K562 (cell line): Measurements from ENCODE around the gene INSM1. TPM values are rescaled to one million over a fixed set of nuclear protein-coding genes. Genes with fewer than 3 reads are reported as not detected.

ENCODE experiments used
- ATAC-seq: fragments of 200-7000 bp; cut with Tn5 transposase; 3 replicates; pipeline ENCODE4 v1.9.1; 2020; ENCODE audit warnings: moderate library complexity
- BruUV-seq: library from RNA; stranded (reverse); fragments of 400-500 nt; replicated peaks from 2 replicates; lab custom pipeline; 2021; lab: Mats Ljungman, UMichigan
- CTCF ChIA-PET: fragments of 300-600 bp; formaldehyde crosslinking; extraction: SDS; loops from one replicate; lab custom pipeline; 2021; ENCODE audit warnings: low intra/inter-chr PET ratio; lab: Yijun Ruan, JAX
- POLR2A ChIA-PET: fragments of 300-600, 350-650 bp; sonication (Branson Sonifier 250); formaldehyde crosslinking; extraction: SDS; loops from one replicate; lab custom pipeline; 2021; ENCODE audit warnings: antibody characterized with exemption, inconsistent platforms; lab: Yijun Ruan, JAX
- DNase-seq, 4 experiments: peaks; one replicate each; pipeline versions ENCODE4 v3.0.0 to v3.0.0-alpha.2; 2011 to 2018; ENCODE audit warnings: low spot score in 3 of 4, mixed read lengths in 3 of 4; ENCODE audit errors: extremely low read depth in 1 of 4
- FAIRE-seq: peaks from 2 replicates; lab custom pipeline; 2011; peaks lifted over from hg19 to GRCh38; lab: Jason Lieb, UNC
- H2AFZ ChIP-seq: 2 replicates; pipeline ENCODE4 v1.6.0; 2011; ENCODE audit warnings: low read depth, low read length, control low read depth, inconsistent platforms
- H3K27ac ChIP-seq: fragments of 200-600 bp; 3 replicates; pipeline ENCODE4 v1.8.0; 2011; ENCODE audit warnings: low read depth, mild to moderate bottlenecking, control low read depth, inconsistent platforms, low read length, moderate library complexity, mixed read lengths; ENCODE audit errors: extremely low read depth
- H3K27me3 ChIP-seq, 2 experiments: fragments of 300-600 bp in 1 of 2; 2 replicates in 1 of 2; 3 replicates in 1 of 2; pipeline versions ENCODE4 v1.6.0 to v1.8.0; 2011; ENCODE audit warnings: inconsistent platforms in 2 of 2, low read length in 2 of 2, mild to moderate bottlenecking in 1 of 2, mixed read lengths in 1 of 2, moderate library complexity in 1 of 2; ENCODE audit not compliant: control insufficient read depth in 2 of 2, insufficient read depth in 2 of 2
- H3K36me3 ChIP-seq: fragments of 300-600 bp; 3 replicates; pipeline ENCODE4 v1.8.0; 2011; ENCODE audit warnings: mild to moderate bottlenecking, low read length, inconsistent platforms; ENCODE audit not compliant: control insufficient read depth, insufficient read depth
- H3K4me1 ChIP-seq, 2 experiments: fragments of 200-600 bp in 1 of 2; replicated peaks in 1 of 2; 2 replicates in 1 of 2; 3 replicates in 1 of 2; pipeline versions ENCODE4 v1.5.1 to v1.8.0; 2011; ENCODE audit warnings: inconsistent platforms in 2 of 2, low read length in 2 of 2, mild to moderate bottlenecking in 1 of 2, mixed read lengths in 1 of 2, moderate library complexity in 1 of 2; ENCODE audit not compliant: control insufficient read depth in 2 of 2, insufficient read depth in 2 of 2
- H3K4me2 ChIP-seq: 2 replicates; pipeline ENCODE4 v1.6.1; 2011; ENCODE audit warnings: low read length, control low read depth, inconsistent platforms, mixed read lengths; ENCODE audit not compliant: insufficient read depth
- H3K4me3 ChIP-seq: fragments of 200-600 bp; sonication (generic), shearing (Covaris generic); 2 replicates; pipeline ENCODE4 v1.5.1; 2016; ENCODE audit warnings: control low read depth, inconsistent platforms
- H3K79me2 ChIP-seq: fragments of 200-600 bp; 3 replicates; pipeline ENCODE4 v1.8.0; 2011; ENCODE audit warnings: low read length, inconsistent platforms; ENCODE audit not compliant: control insufficient read depth, insufficient read depth
- H3K9ac ChIP-seq, 2 experiments: 2 replicates each; pipeline versions ENCODE4 v1.6.0 to v1.6.1; 2011; ENCODE audit warnings: low read depth in 2 of 2, low read length in 2 of 2, control low read depth in 1 of 2, inconsistent platforms in 1 of 2, mild to moderate bottlenecking in 1 of 2, mixed read lengths in 1 of 2; ENCODE audit not compliant: insufficient read depth in 1 of 2
- H3K9me1 ChIP-seq: one replicate; pipeline ENCODE4 v1.6.0; 2011; ENCODE audit warnings: inconsistent platforms, mild to moderate bottlenecking, low read length, moderate library complexity; ENCODE audit not compliant: control insufficient read depth, insufficient read depth
- H3K9me3 ChIP-seq: replicated peaks from 2 replicates; pipeline ENCODE4 v1.5.1; 2011; ENCODE audit warnings: low read depth, low read length, inconsistent platforms; ENCODE audit not compliant: control insufficient read depth, insufficient read depth
- H4K20me1 ChIP-seq: replicated peaks from 2 replicates; pipeline ENCODE4 v1.6.1; 2011; ENCODE audit warnings: low read length, inconsistent platforms, mixed read lengths; ENCODE audit not compliant: control insufficient read depth, insufficient read depth
- EP300 ChIP-seq: IDR thresholded peaks from 2 replicates; pipeline ENCODE4 v1.6.1; 2012; ENCODE audit warnings: low read length, improper control_type of control experiment
- ETS2 ChIP-seq: IDR thresholded peaks from 2 replicates; pipeline ENCODE4 v1.6.1; 2016; ENCODE audit warnings: borderline replicate concordance, missing genetic modification characterization, mild to moderate bottlenecking, moderate library complexity, missing compliant biosample characterization; ENCODE audit not compliant: poor library complexity, severe bottlenecking
- FOXM1 ChIP-seq, 2 experiments: fragments of 450-650 bp in 1 of 2; sonication (generic) in 1 of 2; formaldehyde crosslinking in 1 of 2; IDR thresholded peaks; 2 replicates each; pipeline versions ENCODE4 v1.6.1 to v1.9.0; 2017 to 2022; ENCODE audit warnings: low read depth in 2 of 2, mild to moderate bottlenecking in 2 of 2, missing genetic modification reagents in 1 of 2, moderate library complexity in 1 of 2
- HDAC1 ChIP-seq, 2 experiments: fragments of 450-650 bp; IDR thresholded peaks; 2 replicates each; pipeline ENCODE4 v1.6.1; 2016 to 2017; ENCODE audit warnings: inconsistent platforms in 1 of 2, mild to moderate bottlenecking in 1 of 2, moderate library complexity in 1 of 2
- KDM2B ChIP-seq: fragments of 250-450 bp; sonication (Bioruptor Pico); IDR thresholded peaks from 2 replicates; pipeline ENCODE4 v1.8.0; 2021; ENCODE audit warnings: mild to moderate bottlenecking, moderate library complexity
- KDM4B ChIP-seq, 2 experiments: fragments of 450-650 bp in 1 of 2; sonication (generic) in 1 of 2; IDR thresholded peaks; 2 replicates each; pipeline ENCODE4 v1.6.1; 2016 to 2017; ENCODE audit warnings: borderline replicate concordance in 2 of 2, antibody characterized with exemption in 1 of 2, low read depth in 1 of 2, mild to moderate bottlenecking in 1 of 2
- MXI1 ChIP-seq: IDR thresholded peaks from 2 replicates; pipeline ENCODE4 v1.6.1; 2011; ENCODE audit warnings: low read depth, mild to moderate bottlenecking, improper control_type of control experiment, low read length
- TCF3 ChIP-seq: sonication (generic); formaldehyde crosslinking; IDR thresholded peaks from 2 replicates; pipeline ENCODE4 v1.4.0; 2020; ENCODE audit warnings: mild to moderate bottlenecking, missing genetic modification reagents
- ZBTB17 ChIP-seq: fragments of 450-650 bp; formaldehyde crosslinking; IDR thresholded peaks from 2 replicates; pipeline ENCODE4 v1.4.0; 2020; ENCODE audit warnings: mild to moderate bottlenecking
- ZNF707 ChIP-seq: fragments of 250-450 bp; sonication (Bioruptor Pico); conservative IDR thresholded peaks from 2 replicates; pipeline ENCODE4 v1.8.0; 2022; ENCODE audit warnings: inconsistent platforms, mild to moderate bottlenecking, moderate library complexity
- WGBS: fragments of 100-300 bp; shearing (Covaris generic); methylation state at CpG from one replicate; pipeline ENCODE4 v1.1.6; 2016; ENCODE audit warnings: low coverage, mixed read lengths; ENCODE audit not compliant: insufficient coverage; ENCODE audit errors: missing lambda C conversion rate; 5-methylcytosine and 5-hydroxymethylcytosine counted together
- in situ Hi-C: fragments of 300-500 bp; cut with MboI; formaldehyde crosslinking; loops from 4 replicates; pipeline ENCODE4 v1.15.0; 2018; ENCODE audit warnings: inconsistent platforms, mixed read lengths
- intact Hi-C: fragments of 100-400 bp; cut with micrococcal nuclease; formaldehyde crosslinking; loops from 2 replicates; pipeline ENCODE4 v1.14.2; 2022
- polyA plus RNA-seq, 8 experiments: library from polyadenylated mRNA; depleted of rRNA in 4 of 8; stranded (reverse) in 5 of 8; unstranded in 3 of 8; fragments of >200 nt; fragmentation: Nextera tagmentation in 2 of 8; fragmentation: Illumina TruSeq in 1 of 8; extraction: Ambion mirVana in 2 of 8; extraction: Trizol in 1 of 8; gene quantifications; 2 replicates each; pipeline versions ENCODE4 v1.2.1 to v1.2.3, GENCODE V29; 2011 to 2014; ENCODE audit warnings: inconsistent platforms in 1 of 8, missing spikeins in 1 of 8
- total RNA-seq, 7 experiments: library from RNA; depleted of rRNA in 6 of 7; stranded (reverse); fragments of >200 nt in 6 of 7; fragmentation: Illumina TruSeq in 2 of 7; extraction: Trizol in 2 of 7; gene quantifications; 2 replicates each; pipeline versions ENCODE4 v1.2.1 to v1.2.3, GENCODE V29; 2011 to 2021; ENCODE audit warnings: low replicate concordance in 1 of 7

Gene INSM1
- total and polyA plus RNA-seq, 9 of the 15 experiments (the other 6 are each of a cell fraction or from before 2014, with no cell fraction given), result not detected

GRCh38 chr20:20333866-20334265 lies 34.0 kb upstream of the INSM1 start:
- Histone ChIP-seq H3K9ac (no peak overlapping the region), H3K27me3 (peaks cover 0 to 7% of the 10 kb centered on the region in 2 experiments; a peak in 1 of 5 replicates), H3K4me2 (no peak overlapping the region), H3K9me3 (no peaks in the 10 kb centered on the region), H3K4me3 (no peak overlapping the region), H3K79me2 (no peaks in the 10 kb centered on the region), H2AFZ (no peak overlapping the region), H3K27ac (no peak overlapping the region), H3K4me1 (no peaks in the 10 kb centered on the region), H3K36me3 (no peaks in the 10 kb centered on the region), H3K9me1 (no peaks in the 10 kb centered on the region), H4K20me1 (no peaks in the 10 kb centered on the region)
- 6% methylated on average over 3 of the region's 6 CpGs for WGBS
- intact Hi-C loops, result no loop called here
- ATAC-seq (no peak), DNase-seq (no peak), FAIRE-seq (no peak)
- CTCF ChIA-PET, result no interaction called here
- no TSS peak for BruUV-seq
- in situ Hi-C loops, result no loop called here
- POLR2A ChIA-PET, result no interaction called here
- no peak for TF ChIP-seq EP300
- TF ChIP-seq MXI1, result no peak
- TF ChIP-seq ZBTB17 (CRISPR knock-in tag), result no peak
- no peak for TF ChIP-seq HDAC1 (IDR thresholded peaks at IDR 0.05)
- no peak for TF ChIP-seq TCF3 (CRISPR knock-in tag)
- TF ChIP-seq KDM4B (IDR thresholded peaks at IDR 0.05; ENCODE audit: borderline replicate concordance in 2 of 2, low read depth in 1 of 2), result no peak
- TF ChIP-seq ETS2 (tag), result no peak
- TF ChIP-seq ZNF707, result no peak
- TF ChIP-seq FOXM1 (IDR thresholded peaks at IDR 0.05; ENCODE audit: low read depth), result no peak
- no peak for TF ChIP-seq FOXM1 (CRISPR knock-in tag; IDR thresholded peaks at IDR 0.05; ENCODE audit: low read depth)
- no peak for TF ChIP-seq KDM2B
